IPS-18a (cell line): ENCODE measurements around the gene MUC5AC.

Experiments
- H3K27ac ChIP-seq: one replicate; pipeline ENCODE4 v1.5.1; 2013; ENCODE audit warnings: low read length
- H3K27me3 ChIP-seq: one replicate; pipeline ENCODE4 v1.6.1; 2013; ENCODE audit warnings: mild to moderate bottlenecking, low read length; ENCODE audit not compliant: control insufficient read depth, insufficient read depth
- H3K36me3 ChIP-seq: one replicate; pipeline ENCODE4 v1.6.1; 2013; ENCODE audit warnings: low read depth, low read length; ENCODE audit not compliant: control insufficient read depth
- H3K4me1 ChIP-seq: one replicate; pipeline ENCODE4 v1.6.1; 2013; ENCODE audit warnings: low read depth, low read length; ENCODE audit not compliant: control insufficient read depth
- H3K4me3 ChIP-seq: one replicate; pipeline ENCODE4 v1.5.1; 2013; ENCODE audit warnings: low read length
- H3K9ac ChIP-seq: one replicate; pipeline ENCODE4 v1.6.1; 2013; ENCODE audit warnings: mild to moderate bottlenecking, low read length, moderate library complexity
- H3K9me3 ChIP-seq: one replicate; pipeline ENCODE4 v1.6.1; 2013; ENCODE audit warnings: low read depth, low read length; ENCODE audit not compliant: control insufficient read depth

MUC5AC gene

DNA sequence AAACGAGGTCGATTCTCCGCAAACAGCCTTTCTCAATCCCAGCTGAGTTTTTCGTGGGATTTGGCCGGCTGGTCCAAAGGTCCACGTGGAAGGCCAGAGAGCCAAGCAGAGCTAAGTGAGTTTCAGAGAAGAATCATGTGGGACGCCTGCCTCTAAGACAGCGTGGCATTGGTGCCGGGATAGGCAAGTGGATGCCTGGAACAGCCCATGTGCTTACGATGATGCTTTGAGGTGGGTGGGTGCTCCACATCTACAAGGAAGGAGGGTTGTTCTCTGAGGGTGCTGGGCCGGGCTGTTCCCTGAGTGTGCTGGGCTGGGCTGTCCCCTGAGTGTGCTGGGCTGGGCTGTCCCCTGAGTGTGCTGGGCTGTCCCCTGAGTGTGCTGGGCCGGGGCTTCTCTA is 41.6 kb upstream of the MUC5AC start:
- H3K9me3 ChIP-seq = no peaks in the 10 kb centered on the region
- H3K4me1 ChIP-seq = no peaks in the 10 kb centered on the region
- H3K27me3 ChIP-seq = no peaks in the 10 kb centered on the region
- no peaks in the 10 kb centered on the region for H3K36me3 ChIP-seq
- H3K9ac ChIP-seq = no peak overlapping the region
- no peak overlapping the region for H3K4me3 ChIP-seq
- no peak overlapping the region for H3K27ac ChIP-seq

DNA sequence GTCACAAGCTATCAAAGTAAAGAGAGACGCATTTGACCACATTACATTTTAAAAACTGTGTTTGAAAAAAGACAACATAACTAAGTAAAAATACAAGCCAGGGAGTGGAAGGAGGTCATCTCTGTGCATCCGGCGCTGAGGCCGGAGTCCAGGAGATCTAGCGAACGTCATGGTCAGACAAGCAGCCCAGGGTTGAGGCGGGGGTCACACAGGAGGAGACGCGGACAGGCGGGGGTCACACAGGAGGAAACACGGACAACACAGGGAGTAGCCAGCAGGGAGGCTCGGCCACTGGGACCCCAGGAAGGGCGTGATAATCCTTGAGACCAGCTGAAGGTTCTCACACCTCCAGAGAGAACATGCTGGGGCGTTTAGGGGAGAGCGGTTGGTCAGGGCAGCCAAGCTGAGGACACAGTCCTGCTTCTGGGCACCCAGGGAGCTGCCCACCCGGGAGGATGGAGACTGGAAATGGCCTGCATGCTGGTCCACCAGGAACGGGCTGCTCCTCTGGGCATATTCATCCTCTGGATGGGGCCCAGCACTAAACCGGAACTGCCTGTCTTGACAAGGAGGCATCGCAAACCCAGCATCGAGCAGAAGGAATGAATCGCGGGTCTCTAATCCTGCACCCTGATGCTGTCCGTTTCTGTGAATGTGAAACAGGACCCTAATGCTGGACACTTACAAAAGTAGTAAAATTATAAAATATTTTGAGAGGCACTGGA is 40.9 kb upstream of the MUC5AC start:
- no peak overlapping the region for H3K27ac ChIP-seq
- no peaks in the 10 kb centered on the region for H3K27me3 ChIP-seq
- no peak overlapping the region for H3K4me3 ChIP-seq
- H3K9me3 ChIP-seq = no peaks in the 10 kb centered on the region
- H3K9ac ChIP-seq = no peak overlapping the region
- H3K4me1 ChIP-seq = no peaks in the 10 kb centered on the region
- H3K36me3 ChIP-seq = no peaks in the 10 kb centered on the region

DNA sequence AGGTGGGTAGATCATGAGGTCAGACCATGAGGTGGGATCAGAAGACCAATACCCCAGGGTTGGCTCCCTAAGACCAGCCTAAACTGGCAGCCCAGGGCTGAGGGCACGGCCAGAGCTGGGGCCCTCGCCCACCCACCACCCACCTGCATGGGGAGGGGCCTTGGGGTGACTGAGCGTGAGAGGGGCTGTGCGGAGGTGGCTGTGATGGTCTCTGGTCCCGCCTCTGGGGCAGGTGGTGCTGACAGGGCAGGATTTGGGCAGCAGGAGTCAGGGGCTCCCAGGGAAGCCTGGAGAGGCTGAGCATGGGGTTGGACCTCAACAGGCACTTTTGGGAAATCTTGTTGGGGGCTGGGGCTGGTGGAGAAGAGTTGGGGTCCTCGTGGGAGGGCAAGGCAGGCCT is 39.8 kb upstream of the MUC5AC start:
- H3K4me1 ChIP-seq = no peaks in the 10 kb centered on the region
- H3K36me3 ChIP-seq = no peaks in the 10 kb centered on the region
- no peak overlapping the region for H3K9ac ChIP-seq
- H3K4me3 ChIP-seq = no peak overlapping the region
- no peaks in the 10 kb centered on the region for H3K9me3 ChIP-seq
- H3K27ac ChIP-seq = no peak overlapping the region
- no peaks in the 10 kb centered on the region for H3K27me3 ChIP-seq

DNA sequence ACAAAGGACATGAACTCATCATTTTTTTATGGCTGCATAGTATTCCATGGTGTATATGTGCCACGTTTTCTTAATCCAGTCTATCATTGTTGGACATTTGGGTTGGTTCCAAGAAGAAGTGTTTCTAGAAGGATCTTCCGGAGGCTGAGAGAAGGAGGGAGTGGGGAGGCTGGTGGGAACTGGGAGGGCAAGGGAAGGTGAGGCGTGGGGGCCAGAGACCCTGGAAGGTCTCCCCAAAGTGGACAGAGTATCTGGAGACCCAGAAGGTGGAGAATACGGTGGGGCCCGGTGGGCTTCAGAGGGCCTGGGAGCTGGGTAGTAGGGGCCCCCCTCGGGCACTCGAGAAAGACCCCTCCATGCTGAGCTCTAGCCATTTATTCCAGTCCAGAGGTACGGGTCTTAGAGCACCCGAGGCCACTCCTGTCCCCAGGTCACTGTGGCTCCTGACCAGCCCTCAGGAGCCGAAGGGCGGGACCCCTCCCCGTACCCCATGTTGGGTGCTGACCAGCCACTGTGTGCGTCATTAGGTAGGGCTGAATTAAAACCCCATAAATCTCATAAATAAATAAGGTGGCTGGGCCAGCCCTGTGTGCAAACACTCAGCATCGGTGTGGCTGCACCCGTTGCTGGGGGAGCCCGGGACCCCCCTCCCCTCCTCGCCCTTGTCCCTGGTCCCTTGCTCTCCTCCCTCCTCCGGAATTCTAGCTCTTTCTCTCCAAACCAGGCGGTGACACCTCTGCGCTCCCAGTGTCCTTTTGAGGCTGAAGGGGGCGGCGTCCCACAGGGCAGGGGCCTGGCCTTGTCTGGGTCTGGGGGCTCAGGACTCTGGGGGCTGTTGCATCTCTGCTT is 38.8 kb upstream of the MUC5AC start:
- Histone ChIP-seq H3K4me1 (no peaks in the 10 kb centered on the region), H3K27ac (no peak overlapping the region), H3K9ac (no peak overlapping the region), H3K9me3 (no peaks in the 10 kb centered on the region), H3K4me3 (no peak overlapping the region), H3K36me3 (no peaks in the 10 kb centered on the region), H3K27me3 (no peaks in the 10 kb centered on the region)

DNA sequence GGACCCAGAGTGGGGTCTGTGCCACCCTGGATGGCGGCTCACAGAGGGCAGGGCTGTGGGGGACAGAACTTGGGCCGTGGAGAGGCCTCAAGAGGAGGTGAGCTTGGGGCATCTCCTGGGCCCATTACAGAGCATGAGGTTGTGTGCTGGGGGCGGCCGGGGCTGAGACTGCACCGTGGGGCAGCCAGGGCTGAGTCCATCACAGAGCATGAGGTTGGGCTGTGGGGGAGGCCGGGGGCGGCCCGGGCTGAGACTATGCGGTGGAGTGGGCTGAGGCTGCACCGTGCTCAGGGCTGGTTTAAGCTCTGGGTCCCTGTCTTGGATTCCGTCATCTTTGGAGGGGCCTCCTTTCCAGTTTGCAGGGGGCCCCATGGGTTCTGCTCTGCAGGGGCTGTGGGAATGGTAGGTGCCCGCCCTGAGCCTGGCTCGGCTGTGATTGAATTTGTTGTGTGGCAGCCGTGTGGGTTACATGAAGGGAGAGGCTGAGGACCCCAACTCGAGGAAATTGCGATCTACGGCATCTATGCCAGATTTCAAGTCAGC is 38.1 kb upstream of the MUC5AC start:
- no peaks in the 10 kb centered on the region for H3K9me3 ChIP-seq
- H3K27ac ChIP-seq = no peak overlapping the region
- H3K4me3 ChIP-seq = no peak overlapping the region
- H3K9ac ChIP-seq = no peak overlapping the region
- H3K4me1 ChIP-seq = no peaks in the 10 kb centered on the region
- no peaks in the 10 kb centered on the region for H3K27me3 ChIP-seq
- no peaks in the 10 kb centered on the region for H3K36me3 ChIP-seq

DNA sequence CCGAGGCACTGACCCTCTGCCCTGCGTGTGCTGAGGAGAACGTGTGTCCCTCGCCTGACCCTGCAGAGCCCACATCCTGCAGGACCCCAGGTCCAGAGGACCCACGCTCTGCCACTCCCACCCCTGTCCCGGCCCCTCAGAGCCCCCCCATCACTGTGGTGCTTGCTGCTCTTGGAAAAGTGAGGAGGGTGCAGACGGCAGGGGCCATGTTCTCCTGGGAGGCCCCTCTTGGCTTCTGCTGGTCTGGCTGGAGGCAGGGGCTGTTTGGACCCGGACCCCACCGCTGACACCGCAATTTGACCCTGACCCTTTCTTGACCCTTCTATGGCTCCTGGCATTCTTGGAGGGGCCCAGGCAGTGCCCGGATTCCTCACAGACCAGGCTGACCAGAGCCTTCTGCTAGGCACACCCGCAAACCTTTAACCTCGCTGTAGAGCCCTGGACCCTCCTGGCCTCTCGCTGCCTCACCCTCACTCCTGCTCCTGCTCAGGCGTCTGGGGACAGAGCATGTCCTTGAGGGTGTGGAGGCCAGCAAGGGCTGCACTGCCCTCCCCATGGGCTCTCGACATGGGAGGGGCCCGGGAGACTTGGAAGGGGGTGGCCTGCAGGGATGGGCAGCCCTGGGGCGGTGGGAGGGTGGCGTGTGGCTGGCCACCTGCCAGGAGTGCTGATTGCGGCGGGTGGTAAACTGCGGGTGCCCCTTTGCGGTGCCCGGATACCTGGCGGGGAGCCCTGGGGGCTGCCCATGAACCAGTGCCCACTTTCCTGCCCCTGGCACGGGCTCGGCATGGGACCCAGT is 37.0 kb upstream of the MUC5AC start:
- Histone ChIP-seq H3K4me3 (no peak overlapping the region), H3K27ac (no peak overlapping the region), H3K4me1 (no peaks in the 10 kb centered on the region), H3K27me3 (no peaks in the 10 kb centered on the region), H3K36me3 (no peaks in the 10 kb centered on the region), H3K9ac (no peak overlapping the region), H3K9me3 (no peaks in the 10 kb centered on the region)

DNA sequence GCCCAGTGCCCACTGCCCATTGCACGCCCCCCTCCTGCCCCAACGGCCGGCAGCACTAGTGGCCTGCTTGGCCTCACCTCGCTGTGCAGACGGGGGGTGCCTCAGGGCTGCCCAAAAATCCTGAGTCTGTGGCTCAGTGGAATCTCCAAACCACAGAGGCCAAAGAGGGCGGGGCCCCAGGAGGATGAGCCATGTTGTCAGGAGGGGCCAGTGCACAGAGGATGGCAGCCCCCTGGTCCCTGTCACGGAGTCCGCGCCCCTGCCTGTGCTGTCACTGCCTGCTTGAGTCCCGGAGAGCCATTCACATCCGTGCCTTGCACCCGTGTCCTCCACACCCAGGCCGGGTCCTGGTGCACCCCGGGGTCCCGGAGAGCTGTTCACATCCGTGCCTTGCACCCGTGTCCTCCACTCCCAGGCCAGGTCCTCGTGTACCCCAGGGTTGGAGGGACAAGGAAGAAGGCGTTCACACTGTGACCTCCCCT is 36.4 kb upstream of the MUC5AC start:
- Histone ChIP-seq H3K27me3 (no peaks in the 10 kb centered on the region), H3K27ac (no peak overlapping the region), H3K4me3 (no peak overlapping the region), H3K9me3 (no peaks in the 10 kb centered on the region), H3K9ac (no peak overlapping the region), H3K36me3 (no peaks in the 10 kb centered on the region), H3K4me1 (no peaks in the 10 kb centered on the region)

DNA sequence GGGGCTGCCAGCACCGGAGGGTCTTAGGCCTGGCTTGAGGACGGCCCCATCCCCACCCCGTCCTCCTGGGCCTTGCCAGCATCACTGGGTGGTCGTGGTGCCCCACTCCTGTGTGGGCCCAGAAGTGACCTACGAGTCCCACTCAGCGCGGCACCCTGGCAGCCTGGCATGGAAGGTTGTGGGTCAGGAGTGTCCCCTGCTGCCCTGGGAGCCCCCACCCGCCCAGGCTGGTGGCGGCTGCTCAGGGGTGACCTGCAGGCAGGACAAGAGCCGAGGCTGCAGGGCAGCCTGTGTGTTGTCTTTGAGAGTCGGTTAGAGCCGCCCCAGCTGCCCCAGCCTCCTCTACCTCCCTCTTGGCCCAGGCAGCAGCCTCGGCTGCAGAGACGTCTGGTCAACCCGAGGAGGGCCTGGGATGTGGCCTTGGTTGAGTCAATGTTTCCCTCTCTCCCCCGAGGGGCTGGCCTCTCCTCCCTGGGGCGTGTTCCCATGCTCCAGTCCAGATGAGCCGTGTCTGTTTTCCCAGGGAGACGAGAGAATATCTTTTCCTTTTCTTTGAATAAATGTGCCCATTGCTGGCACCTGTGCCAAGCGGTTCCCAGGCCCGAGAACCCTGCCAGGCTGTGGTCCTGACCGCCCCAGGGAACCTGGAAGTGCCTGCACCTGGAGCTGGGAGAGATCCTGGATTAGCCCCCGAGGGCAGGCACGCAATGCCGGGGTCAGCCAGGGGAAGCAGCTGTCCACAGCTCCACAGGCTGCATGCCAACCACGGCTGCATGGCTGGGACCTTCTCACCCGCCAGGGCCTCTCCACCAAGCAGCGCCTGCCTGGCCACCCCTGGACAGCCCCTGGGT is 35.7 kb upstream of the MUC5AC start:
- H3K27ac ChIP-seq = no peak overlapping the region
- no peak overlapping the region for H3K9ac ChIP-seq
- H3K4me3 ChIP-seq = no peak overlapping the region
- no peaks in the 10 kb centered on the region for H3K36me3 ChIP-seq
- H3K9me3 ChIP-seq = no peaks in the 10 kb centered on the region
- no peaks in the 10 kb centered on the region for H3K27me3 ChIP-seq
- H3K4me1 ChIP-seq = no peaks in the 10 kb centered on the region

DNA sequence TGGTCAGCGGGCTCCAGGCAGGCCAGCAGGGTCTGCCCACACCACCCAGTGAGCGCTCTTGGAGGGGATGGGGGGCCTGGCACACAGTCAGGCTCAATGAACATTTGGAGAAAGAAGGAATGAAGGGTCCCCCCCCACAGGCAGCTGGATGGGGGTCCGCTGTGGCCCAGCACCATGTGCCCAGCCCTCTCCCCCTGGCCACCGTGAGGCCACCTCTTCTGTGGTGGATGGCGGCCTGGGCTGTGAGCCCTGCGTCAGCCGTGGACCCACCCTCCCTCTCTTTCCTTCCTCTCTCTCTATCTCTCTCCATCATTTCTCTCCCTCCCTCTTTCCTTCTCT is 35.1 kb upstream of the MUC5AC start:
- Histone ChIP-seq H3K36me3 (no peaks in the 10 kb centered on the region), H3K27ac (no peak overlapping the region), H3K9me3 (no peaks in the 10 kb centered on the region), H3K27me3 (no peaks in the 10 kb centered on the region), H3K9ac (no peak overlapping the region), H3K4me3 (no peak overlapping the region), H3K4me1 (no peaks in the 10 kb centered on the region)

DNA sequence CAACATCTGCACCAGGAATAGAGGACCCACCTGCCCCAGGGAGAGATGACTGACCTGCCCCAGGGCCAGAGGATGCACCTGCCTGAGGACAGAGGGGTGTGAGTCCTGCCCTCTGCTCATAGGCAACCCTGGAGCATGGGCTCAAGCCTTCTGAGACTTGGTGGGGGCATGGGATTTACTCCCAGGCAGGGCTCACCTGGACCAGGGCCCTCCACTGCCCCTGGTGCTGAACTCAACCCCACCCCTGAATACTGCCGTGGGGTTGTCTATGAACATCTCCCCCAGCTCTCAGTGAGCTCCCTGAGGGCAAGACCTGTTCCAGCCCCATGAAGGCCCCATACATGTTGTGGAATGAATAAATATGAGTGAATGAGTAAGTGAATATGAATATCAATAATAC is 33.8 kb upstream of the MUC5AC start:
- H3K9ac ChIP-seq = no peak overlapping the region
- H3K27me3 ChIP-seq = no peaks in the 10 kb centered on the region
- H3K36me3 ChIP-seq = no peaks in the 10 kb centered on the region
- no peaks in the 10 kb centered on the region for H3K4me1 ChIP-seq
- no peak overlapping the region for H3K4me3 ChIP-seq
- no peaks in the 10 kb centered on the region for H3K9me3 ChIP-seq
- H3K27ac ChIP-seq = no peak overlapping the region

DNA sequence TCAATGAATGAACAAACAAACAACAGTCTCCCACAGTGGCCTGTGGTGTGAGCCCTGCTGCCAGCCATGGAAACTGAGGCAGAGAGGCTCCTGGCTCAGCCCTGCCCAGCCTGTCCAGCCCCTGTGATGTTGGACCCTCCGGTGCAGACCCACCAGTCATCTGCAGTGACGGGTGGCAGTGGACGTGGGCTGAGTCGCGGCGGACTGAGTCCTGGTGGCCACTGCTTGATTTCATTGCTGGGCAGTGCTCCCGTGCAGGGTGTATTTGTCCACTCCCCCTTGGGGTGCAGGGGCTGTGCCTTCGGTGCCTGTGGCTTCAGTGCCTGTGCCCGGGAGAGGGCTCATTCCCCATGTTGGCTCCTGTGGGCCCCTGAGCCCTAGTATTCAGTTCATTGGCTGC is 31.9 kb upstream of the MUC5AC start:
- Histone ChIP-seq H3K36me3 (no peaks in the 10 kb centered on the region), H3K4me3 (no peak overlapping the region), H3K4me1 (no peaks in the 10 kb centered on the region), H3K27me3 (no peaks in the 10 kb centered on the region), H3K9ac (no peak overlapping the region), H3K9me3 (no peaks in the 10 kb centered on the region), H3K27ac (no peak overlapping the region)
